GM19240 (cell line): ENCODE measurements around the gene CYP2W1.
A peak's percentile ranks its signal among the peaks of the same experiment; 100 is the strongest.

ENCODE experiments used
- DNase-seq: peaks from one replicate; pipeline ENCODE4 v3.0.0; 2011; ENCODE audit warnings: low spot score; ENCODE audit not compliant: insufficient read length

CYP2W1 gene

GRCh38 chr7:981793-982510 lies 1.0 kb upstream of the CYP2W1 start:
- DNase-seq: no peak

- no peak for DNase-seq
These were observed 424 bp upstream of the CYP2W1 start for GRCh38 chr7:982511-983003.

DNA sequence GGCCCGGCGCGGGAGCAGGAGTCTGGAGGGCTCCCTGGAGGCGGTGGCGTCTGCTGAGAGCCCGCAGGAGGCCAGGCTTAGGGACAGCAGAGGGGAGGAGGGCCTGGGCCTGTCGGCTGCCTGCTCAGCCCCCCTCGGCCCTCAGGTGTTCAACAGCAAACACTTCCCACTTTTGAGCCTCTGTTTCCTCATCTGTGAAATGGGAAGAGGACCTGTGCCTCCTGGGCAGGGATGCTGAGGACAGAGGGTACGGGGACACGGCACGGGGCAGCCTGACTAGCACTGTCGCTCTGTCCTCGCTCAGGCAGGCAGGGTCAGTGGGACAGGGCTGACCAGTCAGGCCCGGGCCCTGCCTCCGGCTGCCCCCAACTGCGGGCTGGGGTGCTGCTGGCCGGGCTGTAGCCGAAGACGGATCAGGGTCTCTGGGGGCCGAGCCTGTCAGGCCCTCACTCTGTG lies 663 bp downstream of the CYP2W1 start:
- no peak for DNase-seq

DNA sequence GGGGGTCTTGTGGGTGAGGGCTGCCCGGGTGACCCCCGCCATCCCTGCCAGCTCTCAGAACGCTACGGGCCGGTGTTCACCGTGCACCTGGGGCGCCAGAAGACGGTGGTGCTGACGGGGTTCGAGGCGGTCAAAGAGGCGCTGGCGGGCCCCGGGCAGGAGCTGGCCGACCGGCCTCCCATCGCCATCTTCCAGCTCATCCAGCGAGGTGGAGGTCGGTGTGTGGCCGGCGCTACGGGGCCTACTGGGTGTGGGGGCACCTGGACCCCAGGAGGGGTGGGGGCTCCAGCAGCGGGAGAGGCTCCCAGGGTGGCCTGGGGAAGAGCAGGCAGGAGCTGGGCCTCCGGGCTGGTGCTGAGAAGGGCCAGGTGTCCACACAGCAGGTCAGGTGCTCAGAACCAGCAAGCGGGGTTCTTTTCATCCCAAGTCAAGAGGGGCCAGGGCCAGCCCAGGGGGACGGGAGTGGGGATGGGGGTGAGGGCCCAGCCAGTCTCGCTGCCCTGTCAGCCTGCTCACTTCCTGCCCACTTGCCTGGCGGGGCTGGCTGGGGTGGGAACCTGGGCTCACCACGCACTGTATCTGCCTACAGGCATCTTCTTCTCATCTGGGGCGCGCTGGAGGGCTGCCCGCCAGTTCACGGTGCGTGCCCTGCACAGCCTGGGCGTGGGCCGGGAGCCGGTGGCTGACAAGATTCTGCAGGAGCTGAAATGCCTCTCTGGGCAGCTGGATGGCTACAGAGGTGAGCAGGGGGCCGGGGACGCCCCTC lies 1.6 kb downstream of the CYP2W1 start:
- no peak for DNase-seq

DNA sequence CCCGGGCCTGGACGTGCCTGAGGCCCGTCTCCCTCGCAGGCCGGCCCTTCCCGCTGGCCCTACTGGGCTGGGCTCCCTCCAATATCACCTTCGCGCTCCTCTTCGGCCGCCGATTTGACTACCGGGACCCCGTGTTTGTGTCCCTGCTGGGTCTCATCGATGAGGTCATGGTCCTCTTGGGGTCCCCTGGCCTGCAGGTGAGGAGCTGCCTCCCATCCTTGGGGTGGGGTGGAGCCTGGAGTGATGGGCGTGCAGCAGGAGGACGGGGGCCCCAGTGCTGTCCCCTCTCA lies 2.1 kb downstream of the CYP2W1 start:
- DNase-seq: no peak

GRCh38 chr7:985915-986741 lies 3.1 kb downstream of the CYP2W1 start:
- no peak for DNase-seq

GRCh38 chr7:986766-987751 lies 4.1 kb downstream of the CYP2W1 start:
- DNase-seq: no peak

DNA sequence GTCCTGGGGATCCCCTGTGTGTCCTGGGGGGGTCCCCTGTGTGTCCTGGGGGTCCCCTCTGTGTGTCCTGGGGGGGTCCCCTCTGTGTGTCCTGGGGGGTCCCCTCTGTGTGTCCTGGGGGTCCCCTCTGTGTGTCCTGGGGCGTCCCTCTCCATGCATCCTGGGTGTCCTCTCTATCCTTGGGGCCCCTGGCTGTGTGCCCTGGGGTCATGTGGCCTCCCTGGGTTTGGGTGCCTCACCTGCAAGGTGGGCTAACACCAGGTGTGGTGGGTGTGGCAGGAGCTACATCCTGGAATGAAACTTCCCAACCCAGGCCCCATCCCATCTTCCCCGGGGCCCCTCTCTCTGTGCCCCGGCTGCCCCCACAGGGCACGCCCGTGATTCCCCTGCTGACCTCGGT lies 4.9 kb downstream of the CYP2W1 start:
- DNase-seq: no peak

DNA sequence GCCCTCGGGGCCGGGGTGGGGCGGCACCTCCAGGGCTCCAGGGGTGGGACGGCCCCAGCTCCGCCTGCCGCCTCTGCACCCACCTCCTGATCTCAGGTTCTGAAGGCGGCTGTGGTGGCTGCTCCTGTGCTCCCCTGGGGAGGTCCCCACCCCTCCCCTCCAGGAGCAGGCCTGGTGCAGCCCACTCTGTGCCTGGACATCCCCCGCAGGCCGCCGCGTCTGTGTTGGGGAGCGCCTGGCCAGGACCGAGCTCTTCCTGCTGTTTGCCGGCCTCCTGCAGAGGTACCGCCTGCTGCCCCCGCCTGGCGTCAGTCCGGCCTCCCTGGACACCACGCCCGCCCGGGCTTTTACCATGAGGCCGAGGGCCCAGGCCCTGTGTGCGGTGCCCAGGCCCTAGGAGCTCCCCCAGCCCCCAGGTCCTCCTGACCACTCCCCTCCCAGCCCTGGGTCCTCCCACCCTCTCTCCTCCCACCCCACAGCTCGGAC lies 5.5 kb downstream of the CYP2W1 start:
- no peak for DNase-seq

- DNase-seq: no peak
These were observed 6.1 kb downstream of the CYP2W1 start for GRCh38 chr7:988963-989529.

GRCh38 chr7:990352-990932 lies 7.5 kb downstream of the CYP2W1 start:
- no peak for DNase-seq

GRCh38 chr7:990933-991728 lies 8.2 kb downstream of the CYP2W1 start:
- no peak for DNase-seq

- no peak for DNase-seq
These were observed 9.0 kb downstream of the CYP2W1 start for GRCh38 chr7:991729-992656.

- DNase-seq: peak; percentile 98
These were observed 10.0 kb downstream of the CYP2W1 start for GRCh38 chr7:992709-993607.

GRCh38 chr7:994592-995308 lies 11.8 kb downstream of the CYP2W1 start:
- DNase-seq: no peak

- DNase-seq: no peak
These were observed 12.6 kb downstream of the CYP2W1 start for GRCh38 chr7:995571-995970.
